ENCODE results near the gene AATF. TPM values are rescaled to one million over a fixed set of nuclear protein-coding genes. Genes with fewer than 3 reads are reported as not detected.
A peak's percentile ranks its signal among the peaks of the same experiment; 100 is the strongest.

AATF gene
- total RNA-seq, 2 donors from 2014 or later, result 24.8 to 27.2 TPM

DNA sequence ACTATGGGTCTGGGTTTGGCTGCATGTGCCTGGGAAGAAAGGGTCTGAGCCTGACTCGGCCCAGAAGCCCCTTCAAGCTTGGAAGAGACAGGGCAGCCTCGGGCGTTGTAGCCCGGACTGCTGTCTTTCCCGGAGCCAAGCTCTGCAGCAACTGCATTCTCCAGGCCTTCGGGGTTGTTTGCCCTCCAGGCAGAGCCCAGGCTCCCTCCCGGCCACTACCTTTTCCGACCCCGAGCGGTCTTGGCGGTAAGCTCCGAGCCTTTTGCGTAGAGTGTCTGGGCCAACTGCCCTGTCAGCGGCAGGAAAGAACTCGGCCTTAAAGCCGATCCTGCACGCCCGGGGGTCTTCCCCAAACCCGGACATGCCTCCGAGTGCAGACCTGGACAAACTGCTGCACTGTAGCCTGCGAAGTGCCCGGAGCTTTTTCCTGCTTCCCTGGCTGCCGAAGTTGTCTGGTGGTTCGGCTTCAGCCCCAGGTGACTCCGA is 10.1 kb upstream of the AATF start:
- DNase-seq (no peak), ATAC-seq (no peak)
- intact Hi-C loops (cut with DNase I), result no loop called here

DNA sequence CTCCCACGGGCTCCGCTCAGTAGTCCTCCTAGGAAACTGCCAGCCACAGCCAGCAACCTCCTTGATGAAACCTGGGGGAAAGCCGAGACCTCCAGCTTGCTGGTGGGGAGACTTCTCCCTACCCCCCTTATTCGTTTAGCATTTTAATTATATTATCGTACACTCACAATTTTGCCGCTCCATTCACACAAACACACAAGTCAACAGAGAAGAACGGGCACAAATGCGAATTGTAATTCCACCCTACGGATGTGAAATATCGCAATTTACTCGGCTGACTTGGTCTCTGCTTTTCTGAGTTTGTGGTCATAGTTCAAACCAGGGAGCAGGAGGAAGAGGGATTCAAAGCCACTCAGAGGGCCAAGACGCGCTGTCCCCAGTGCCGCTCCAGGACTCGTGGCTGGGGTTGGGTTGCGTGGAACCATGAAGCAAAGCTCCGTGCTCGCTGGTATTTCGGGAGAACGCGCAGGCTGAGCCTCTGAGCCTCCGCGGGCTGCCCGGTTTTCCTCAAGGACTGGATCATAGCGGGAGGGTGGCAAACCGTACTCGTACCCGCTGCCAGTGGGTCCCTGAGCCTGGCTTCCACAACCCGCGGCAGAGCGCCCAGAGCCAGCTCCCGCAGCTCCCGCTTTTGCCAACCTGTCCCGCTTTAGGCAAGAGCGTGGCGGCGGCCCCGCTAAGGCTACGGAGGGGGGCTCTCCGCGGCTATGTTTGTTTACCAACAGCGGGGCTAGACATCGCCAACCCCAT is 9.5 kb upstream of the AATF start:
- intact Hi-C loops (cut with DNase I), result no loop called here
- ATAC-seq, result no peak

GRCh38 chr17:36939802-36940312 is 8.9 kb upstream of the AATF start:
- intact Hi-C loops (cut with DNase I), result no loop called here
- DNase-seq (no peak), ATAC-seq (no peak)

More for the DNA sequence above, 9.5 kb upstream of the AATF start:
- DNase-seq, result no peak

DNA sequence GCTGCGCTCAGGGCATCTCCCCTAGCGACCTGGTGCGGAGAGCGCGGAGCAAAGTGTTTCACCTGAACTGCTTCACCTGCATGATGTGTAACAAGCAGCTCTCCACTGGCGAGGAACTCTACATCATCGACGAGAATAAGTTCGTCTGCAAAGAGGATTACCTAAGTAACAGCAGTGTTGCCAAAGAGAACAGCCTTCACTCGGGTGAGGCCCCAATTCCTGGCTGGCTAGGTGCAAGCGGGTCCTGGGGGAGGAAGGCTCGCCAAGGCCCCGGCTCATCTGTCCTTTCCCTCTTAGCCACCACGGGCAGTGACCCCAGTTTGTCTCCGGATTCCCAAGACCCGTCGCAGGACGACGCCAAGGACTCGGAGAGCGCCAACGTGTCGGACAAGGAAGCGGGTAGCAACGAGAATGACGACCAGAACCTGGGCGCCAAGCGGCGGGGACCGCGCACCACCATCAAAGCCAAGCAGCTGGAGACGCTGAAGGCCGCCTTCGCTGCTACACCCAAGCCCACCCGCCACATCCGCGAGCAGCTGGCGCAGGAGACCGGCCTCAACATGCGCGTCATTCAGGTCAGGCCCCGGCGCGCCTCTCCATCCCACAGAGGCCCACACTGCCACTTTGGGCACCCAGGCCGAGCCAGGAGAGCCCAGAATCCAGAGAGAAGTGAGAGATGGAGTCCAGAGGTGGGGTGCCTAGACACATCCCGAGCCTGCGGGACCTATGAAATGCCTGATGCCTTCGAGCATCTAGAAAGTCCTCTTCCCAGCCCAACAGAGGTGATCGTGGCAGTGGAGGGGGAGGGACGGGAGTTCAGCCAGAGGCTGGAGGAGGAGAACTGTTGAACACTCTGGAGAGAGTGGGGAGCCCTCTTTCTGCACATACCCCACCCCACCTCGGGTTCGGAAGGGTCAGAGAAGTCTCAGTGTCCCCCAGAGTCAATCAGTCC is 8.2 kb upstream of the AATF start:
- ATAC-seq, result no peak

GRCh38 chr17:36941265-36942010 is 7.3 kb upstream of the AATF start:
- intact Hi-C loops (cut with DNase I), result no loop called here
- no peak for ATAC-seq
- DNase-seq, result no peak

More for the DNA sequence above, 8.2 kb upstream of the AATF start:
- DNase-seq, result no peak
- intact Hi-C loops (cut with DNase I), result no loop called here

GRCh38 chr17:36942019-36942599 is 6.6 kb upstream of the AATF start:
- DNase-seq, result no peak
- peak in 1 of 2 donors; percentile 24 for ATAC-seq
- intact Hi-C loops (cut with DNase I), result no loop called here

DNA sequence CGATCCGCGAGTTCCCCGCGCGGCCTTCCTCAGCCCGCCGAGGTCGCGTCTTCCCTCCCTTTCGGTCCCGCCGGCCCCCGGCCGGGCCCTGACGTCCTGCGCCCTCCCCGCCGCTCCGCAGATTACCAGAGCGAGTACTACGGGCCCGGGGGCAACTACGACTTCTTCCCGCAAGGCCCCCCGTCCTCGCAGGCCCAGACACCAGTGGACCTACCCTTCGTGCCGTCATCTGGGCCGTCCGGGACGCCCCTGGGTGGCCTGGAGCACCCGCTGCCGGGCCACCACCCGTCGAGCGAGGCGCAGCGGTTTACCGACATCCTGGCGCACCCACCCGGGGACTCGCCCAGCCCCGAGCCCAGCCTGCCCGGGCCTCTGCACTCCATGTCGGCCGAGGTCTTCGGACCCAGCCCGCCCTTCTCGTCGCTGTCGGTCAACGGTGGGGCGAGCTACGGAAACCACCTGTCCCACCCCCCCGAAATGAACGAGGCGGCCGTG is 6.1 kb upstream of the AATF start:
- ATAC-seq, result no peak
- intact Hi-C loops (cut with DNase I), result no loop called here
- DNase-seq, result no peak

DNA sequence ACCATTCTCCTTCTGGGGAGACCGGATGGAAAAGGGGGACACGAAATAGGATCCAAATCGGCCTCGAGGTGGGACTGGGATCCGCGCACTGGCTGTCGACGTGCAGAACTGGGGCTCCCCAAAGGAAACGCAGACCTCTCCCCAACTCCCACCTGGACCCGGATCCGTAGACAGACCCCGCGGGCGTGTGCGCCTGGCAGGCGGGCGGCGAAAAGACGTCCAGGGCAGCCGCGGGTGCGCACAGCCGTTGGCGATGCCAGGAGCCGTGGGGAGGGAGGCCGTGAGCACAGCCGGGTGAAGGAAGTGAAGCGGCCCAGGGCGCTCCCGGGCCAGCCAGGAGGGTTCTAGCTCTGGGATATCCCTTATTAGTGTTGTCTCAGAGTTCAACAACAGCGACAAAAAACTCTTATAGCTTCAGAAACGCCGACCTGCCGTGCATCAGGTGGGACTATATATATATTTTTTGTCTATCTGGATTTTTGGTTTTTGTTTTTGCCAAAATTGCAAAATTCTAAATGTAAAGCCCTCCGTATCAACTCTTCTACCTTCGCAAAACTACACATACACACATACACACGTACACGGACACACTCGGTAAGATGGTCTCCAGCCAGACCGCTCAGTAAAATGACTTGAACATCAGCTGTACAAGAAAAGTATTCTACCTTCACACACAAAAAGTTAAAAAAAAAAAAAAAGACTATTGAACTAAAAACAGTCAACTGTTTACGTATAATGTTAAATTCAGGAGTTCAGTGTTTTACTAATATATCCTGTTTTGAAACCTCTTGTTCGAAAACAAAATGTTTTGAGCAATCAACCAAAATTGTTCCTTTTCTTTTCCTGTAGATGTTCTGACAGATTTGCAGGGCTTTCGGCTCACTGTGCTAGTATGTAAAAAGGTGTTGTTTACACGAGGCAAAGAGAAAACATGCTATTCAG is 5.2 kb upstream of the AATF start:
- intact Hi-C loops (cut with DNase I), result no loop called here
- ATAC-seq (no peak), DNase-seq (no peak)

GRCh38 chr17:36944553-36944952 is 4.2 kb upstream of the AATF start:
- DNase-seq, result no peak
- intact Hi-C loops (cut with DNase I), result no loop called here
- no peak for ATAC-seq

GRCh38 chr17:36945140-36945539 is 3.6 kb upstream of the AATF start:
- no peak for DNase-seq
- ATAC-seq, result no peak
- intact Hi-C loops (cut with DNase I), result no loop called here

DNA sequence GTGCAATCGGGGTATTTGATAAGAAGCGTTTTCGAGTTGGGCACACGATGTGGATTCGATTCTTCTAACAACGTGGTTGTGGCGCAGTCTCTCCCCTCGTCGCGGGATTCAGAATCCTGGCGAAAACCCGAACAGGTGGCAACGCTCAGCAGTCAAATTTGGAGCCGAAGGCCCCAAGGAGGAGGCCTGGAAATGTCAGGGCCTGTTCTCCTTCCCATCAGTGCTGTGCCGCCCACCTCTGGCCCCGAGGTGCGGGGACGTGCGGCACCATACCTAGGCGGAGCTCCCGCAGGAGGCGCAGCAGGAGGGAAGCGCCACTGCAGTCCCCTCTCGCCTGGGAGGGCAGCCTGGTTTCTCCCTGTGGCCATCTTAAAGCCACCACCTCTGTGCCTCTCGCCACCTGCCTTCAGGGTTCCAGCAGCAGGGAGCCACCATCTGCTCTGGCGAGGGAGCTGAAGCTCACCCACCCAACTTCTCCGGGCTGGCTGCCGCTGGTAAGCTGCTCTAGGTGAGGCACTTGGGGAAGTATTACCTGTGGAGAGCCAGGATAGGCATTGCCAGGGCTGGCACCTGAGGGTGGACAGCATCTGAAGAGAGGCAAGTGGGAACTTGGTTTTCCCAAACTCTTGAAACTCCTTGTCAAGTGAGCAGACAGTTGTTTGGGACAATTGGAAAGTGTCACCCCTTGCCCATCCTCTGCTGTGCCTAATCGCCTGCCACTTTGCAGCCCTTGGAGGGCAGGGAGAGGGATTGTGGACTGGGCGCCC is 2.6 kb upstream of the AATF start:
- intact Hi-C loops (cut with DNase I), result no loop called here
- DNase-seq, result no peak
- ATAC-seq, result no peak

DNA sequence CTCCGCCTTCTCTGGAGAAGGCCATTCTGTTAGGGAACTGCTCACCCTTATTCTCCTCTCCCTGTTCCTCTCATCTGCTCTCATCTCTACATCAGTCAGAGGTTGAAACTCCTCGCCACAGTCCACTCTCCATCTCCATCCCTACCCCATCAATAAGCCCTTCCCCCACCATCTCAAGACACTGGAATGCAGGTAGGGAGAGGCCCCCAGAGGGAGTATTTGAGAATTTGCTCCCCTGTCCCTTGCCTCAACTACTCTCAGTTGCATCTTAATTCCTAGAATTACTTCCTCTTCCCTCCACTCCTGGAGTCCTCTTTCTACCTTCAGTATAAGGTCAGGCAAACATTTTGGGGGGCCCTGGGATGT is 2.0 kb upstream of the AATF start:
- DNase-seq, result no peak
- intact Hi-C loops (cut with DNase I), result no loop called here
- no peak for ATAC-seq

DNA sequence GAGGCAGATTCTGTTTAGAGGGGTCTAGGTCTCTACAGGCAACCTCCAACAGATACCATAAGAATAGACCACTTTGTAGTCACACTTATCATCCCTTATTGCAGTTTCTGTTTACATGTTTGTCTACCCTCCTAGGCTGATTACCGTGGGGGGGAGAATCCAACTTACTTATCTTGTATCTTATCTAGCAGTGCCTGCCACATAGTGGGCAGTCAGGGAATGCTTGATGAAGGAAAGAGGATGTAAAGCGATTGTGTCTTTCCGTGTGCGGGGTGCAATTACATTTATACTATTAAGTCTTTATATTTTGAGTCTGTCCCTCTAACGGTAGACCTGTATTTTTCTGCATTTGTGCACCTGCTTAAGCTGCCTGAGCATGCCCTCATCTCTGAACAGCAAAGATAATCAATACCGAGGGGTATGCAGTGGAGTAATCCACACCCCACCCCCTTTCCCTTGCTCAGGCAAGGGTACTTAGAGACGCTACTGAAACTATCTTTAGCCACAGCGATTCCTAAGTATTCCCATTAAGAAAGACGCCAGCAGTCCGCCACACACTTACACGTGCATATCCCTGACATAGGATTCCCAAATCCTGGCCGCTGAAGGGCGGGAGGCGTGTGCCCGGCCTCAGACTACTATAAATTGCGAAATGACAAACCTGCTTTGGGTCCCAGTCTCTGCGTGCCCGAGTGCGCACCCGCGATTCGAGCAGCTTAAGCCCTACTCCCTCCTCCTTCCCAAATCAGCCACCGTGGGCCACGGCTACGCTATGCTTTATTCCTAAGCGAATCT is 635 bp upstream of the AATF start:
- peak; percentile 48 to 67 for ATAC-seq

GRCh38 chr17:36949461-36949927 is 740 bp downstream of the AATF start:
- ATAC-seq, result peak; percentile 27 to 57
- no peak for DNase-seq
- intact Hi-C loops (cut with DNase I), result no loop called here

More for the DNA sequence above, 635 bp upstream of the AATF start:
- intact Hi-C loops (cut with DNase I), result no loop called here
- no peak for DNase-seq

DNA sequence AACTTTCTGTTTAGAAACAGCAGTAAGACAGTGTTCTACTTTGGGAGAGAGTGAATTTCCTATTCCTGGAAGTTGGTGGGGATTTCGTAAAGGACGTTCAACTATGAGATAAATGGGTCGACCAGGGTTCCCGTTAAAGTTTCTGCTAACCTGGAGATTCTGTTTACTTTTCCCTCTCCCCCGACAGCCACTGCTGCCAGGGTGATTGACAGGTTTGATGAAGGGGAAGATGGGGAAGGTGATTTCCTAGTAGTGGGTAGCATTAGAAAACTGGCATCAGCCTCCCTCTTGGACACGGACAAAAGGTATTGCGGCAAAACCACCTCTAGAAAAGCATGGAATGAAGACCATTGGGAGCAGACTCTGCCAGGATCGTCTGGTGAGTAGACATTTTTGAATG is 1.3 kb downstream of the AATF start:
- ATAC-seq (no peak), DNase-seq (no peak)
- intact Hi-C loops (cut with DNase I), result no loop called here
